GM19455 (cell line): ENCODE results near the gene C3orf80.
A peak's percentile ranks its signal among the peaks of the same experiment; 100 is the strongest.
"Not testable (repeated sequence)": the region's sequence is repeated elsewhere in the genome, so short reads cannot be mapped to it uniquely, and the experiment has no call there.

Experiments
- ATAC-seq: cut with Tn5 transposase; IDR thresholded peaks from one replicate; pipeline ENCODE4 v1.9.1; 2021; ENCODE audit not compliant: unreplicated experiment

C3orf80 gene

DNA sequence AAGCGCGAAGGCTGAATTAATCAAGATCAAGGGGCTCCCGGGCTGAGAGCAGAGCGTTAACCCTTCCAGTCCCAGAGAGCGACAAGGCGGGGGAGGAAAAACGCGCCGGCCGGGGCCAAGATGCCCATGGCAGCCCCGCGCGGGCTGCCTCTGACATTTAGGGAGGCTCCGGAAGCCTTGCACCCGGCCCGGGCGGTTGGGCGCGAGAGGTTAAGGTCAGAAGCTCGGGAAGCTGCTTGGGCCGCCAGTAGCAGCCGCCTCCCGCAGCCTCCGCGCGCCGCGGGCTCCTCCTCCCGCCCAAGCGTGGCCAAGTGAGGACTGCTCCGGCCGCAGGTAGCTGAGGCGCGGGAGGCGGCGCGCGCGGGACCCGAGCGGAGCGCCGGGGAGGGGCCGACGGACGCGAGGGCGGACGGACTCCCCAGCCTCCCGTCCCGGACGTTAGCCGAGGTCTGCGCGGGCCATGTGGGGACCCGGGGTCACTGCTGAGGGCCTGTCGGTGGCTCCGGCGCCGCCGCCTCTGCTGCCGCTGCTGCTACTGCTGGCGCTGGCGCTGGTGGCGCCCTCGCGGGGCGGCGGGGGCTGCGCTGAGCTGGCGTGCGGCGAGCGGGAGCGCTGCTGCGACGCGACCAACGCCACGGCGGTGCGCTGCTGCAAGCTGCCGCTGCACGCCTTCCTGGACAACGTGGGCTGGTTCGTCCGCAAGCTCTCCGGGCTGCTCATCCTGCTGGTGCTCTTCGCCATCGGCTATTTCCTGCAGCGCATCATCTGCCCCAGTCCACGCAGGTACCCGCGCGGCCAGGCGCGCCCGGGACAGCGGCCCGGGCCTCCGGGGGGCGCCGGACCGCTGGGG lies at the start of gene C3orf80:
Gene C3orf80, plus strand, starts transcription at position 247 of the 850 bp plus-strand sequence. Its CDS starts 214 bp downstream, at position 461.
- ATAC-seq = peak; percentile 90

DNA sequence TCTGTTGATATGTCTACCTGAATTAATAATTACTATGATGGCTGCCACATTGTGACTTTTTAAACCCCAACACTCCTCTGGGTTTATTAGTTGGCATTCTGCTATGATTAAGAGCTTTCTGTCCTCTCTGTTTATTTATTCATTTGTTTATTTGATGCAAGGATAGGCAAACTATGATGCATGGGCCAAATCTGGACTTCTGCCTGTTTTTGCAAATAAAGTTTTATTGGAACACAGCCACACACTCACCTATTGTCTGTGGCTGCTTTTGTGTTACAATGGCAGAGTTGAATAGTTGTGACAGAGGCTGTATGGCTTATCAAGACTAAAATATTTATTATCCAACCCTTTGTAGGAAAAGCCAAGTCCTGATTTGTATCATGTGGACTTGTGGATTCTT lies 48.3 kb upstream of the C3orf80 start:
- no peak for ATAC-seq

- not testable (repeated sequence) for ATAC-seq
Measured at GRCh38 chr3:160178661-160179060, 46.6 kb upstream of the C3orf80 start.

GRCh38 chr3:160179403-160179802 lies 45.8 kb upstream of the C3orf80 start:
- ATAC-seq = not testable (repeated sequence)

DNA sequence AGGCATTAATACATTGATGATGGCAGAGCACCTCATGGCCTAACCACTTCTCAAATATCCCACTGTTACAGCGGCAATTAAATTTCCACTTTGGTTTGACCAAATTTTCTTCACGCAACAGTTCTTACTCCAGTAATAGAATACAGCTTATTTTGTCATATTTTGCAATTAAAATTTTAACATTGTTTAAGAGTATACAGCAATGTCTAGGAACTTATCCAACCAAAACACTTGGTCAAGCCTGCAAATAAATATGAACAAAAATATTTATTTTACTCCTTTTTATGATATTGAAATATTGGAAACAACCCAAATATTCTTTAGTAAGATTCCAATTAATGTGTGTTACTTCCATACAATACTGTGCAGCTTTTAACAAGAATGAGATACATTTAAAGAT lies 45.3 kb upstream of the C3orf80 start:
- ATAC-seq = no peak

- no peak for ATAC-seq
Measured at GRCh38 chr3:160180581-160181216, 44.5 kb upstream of the C3orf80 start.

GRCh38 chr3:160183345-160184076 lies 41.7 kb upstream of the C3orf80 start:
- no peak for ATAC-seq

DNA sequence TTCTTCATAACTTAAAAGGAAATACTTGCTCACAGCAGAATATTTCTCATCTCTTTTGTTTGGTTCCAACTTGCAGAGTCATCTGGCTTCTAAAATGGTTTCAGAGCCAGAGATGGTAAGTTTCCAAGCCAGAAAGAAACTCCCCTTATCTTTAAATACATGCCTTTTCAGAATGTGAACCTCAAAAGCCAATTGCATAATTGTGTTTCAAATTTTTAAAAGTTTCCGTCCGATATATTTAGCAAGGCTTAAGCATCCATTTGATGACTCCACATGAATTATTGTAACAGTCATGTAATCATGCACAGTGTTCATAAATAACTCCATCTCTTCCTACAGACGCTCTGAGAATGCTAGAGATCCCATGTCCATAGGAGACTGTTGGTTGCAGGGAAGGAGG lies 40.6 kb upstream of the C3orf80 start:
- ATAC-seq = no peak

DNA sequence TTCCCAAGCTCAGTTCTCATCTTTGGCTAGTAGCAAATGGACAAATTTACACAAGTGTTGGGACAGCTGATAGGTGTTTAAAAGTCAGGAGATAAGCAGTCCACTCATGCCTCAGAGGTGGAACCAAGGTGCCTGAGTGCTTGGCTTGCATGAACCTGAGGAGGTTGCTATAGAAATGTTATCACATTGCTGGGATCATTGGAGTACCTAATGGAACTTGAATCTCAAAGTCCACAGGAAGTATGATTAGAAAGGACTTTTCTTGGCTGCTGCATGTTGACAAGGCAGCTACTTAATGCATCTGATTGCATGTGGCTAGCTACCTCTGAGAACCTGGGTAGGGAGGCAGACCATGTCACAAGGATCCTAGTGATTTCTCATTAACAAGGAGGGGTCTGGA lies 39.5 kb upstream of the C3orf80 start:
- ATAC-seq = no peak

GRCh38 chr3:160187288-160187687 lies 37.9 kb upstream of the C3orf80 start:
- ATAC-seq = no peak

DNA sequence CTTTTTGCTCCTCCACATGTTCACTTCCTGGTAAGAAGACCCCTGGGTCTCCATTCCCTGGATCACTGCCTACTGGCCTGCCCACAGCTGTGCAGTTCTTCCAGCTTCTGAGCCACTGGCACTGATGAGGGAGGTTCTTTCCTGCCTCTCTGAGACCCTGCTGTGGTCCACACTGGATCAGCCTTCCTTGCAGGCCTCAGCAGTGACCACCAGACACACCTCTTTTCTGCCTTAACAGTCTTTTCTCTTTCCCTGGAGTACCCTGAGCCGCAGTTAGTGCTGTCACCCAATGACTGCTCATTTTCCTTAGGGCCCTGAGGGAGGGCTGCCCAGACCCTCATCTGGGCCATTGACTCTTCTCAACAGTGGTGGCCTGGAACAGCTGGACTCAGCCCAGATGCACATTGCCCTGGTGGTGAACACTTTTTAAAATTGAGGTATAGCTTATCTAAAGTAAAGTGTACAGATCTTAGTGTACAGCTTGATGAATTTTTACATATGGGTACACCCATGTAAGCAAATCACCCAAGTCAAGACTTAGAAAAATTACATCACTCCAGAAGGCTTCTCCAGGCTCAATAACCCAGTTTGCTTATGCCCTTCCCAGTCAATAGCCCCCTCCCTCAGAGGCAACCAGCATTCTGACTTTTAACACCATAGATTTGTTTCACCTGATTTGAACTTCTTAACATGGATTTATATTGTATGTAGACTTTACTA lies 32.8 kb upstream of the C3orf80 start:
- no peak for ATAC-seq

- ATAC-seq = no peak
Measured at GRCh38 chr3:160193644-160194192, 31.5 kb upstream of the C3orf80 start.

DNA sequence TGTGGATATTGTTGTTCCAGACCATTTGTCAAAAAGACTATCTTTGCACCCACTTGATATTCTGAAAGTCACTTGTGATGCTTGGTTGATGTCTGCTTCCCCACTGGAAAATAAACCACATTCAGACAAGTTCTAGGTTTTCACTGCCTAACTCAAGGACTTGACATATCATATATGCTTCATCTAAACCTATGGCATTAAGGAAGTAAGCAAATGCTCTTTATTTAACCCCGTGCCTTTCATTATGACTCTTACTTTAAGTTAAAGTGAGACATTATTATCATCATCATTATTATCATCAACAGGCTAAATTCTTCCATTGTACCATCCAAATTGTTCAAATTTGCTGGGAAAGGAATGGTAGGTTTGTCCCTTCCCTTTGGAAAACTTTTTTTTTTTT lies 30.8 kb upstream of the C3orf80 start:
- no peak for ATAC-seq

- ATAC-seq = no peak
Measured at GRCh38 chr3:160195106-160195505, 30.1 kb upstream of the C3orf80 start.

DNA sequence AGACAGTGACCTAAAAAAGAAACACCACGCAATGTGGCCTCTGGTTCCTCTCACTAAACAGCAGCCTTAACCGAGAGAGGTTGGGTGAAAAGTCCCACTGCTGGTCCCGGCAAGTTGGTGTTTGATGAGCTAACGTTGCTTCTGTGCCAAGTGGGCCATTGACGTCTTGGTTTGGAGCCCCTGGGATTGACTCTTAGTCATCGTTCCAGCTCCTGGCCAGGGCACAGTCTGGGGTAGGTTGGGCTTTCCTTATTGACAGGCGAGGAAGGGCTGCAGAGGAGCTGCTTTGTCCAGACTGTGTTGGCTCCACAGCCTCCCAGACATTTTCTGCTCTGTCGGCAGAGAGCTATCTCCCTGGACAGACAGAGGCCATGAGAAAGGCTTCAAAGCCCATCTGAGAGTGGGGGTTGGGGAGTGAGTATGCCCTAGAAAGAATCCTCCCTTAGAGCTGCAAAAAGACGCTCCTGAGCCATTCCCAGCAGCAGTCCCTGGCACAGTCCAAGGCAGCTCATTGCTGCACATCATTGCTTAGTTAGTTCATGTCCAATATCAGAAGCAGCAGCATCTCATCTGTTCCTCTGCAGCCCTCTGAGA lies 28.6 kb upstream of the C3orf80 start:
- ATAC-seq = no peak

DNA sequence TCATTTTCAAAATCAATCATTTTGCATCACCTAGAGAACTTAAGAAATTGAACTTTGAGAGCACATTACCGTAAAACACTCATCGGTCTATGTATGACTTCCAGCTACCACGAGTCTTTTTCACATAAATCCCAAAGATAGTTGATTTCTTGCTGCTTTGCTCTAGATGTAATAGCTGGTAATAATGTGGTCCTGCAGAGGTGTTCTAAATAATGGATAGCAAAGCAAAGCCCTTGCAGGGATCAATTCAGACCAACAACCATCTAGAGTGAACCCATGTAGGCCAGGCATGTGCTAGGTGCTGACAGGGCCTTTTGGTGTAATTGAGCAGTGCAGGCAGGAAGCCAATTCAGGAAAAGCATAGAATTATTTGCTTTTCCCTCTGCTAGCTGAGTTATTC lies 26.1 kb upstream of the C3orf80 start:
- ATAC-seq = no peak

- no peak for ATAC-seq
Measured at GRCh38 chr3:160200353-160200752, 24.9 kb upstream of the C3orf80 start.

DNA sequence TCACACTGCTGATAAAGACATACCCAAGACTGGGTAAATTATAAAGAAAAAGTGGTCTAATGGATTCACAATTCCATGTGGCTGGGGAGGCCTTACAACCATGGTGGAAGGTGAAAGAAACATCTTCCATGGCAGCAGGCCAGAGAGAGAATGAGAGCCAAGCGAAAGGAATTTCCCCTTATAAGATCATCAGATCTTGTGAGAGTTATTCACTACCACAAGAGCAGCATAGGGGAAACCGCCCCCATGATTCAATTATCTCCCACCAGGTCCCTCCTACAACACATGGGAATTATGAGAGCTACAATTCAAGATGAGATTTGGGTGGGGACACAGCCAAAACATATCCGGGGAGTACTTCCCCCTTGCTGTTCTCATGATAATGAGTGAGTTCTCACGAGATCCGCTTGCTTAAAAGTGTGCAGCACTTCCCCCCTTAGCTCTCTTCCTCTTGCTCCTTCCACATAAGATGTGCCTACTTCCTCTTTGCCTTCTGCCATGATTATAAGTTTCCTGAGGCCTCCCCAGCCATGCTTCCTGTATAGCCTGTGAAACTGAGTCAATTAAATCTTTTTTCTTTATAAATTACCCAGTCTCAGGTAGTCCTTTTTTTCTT lies 20.7 kb upstream of the C3orf80 start:
- ATAC-seq = not testable (repeated sequence)

- ATAC-seq = no peak
Measured at GRCh38 chr3:160205606-160206005, 19.6 kb upstream of the C3orf80 start.

- ATAC-seq = no peak
Measured at GRCh38 chr3:160210341-160210740, 14.9 kb upstream of the C3orf80 start.
